Measurements from ENCODE around the gene ARHGEF28. TPM values are rescaled to one million over a fixed set of nuclear protein-coding genes. Genes with fewer than 3 reads are reported as not detected.

ARHGEF28 gene
- total RNA-seq (2021) = 0.24 and 0.57 TPM in 2 replicates
- long read RNA-seq, partial matches to known transcripts = 1 of 1 reads
- long read RNA-seq, other reads (novel, unspliced or antisense) = 0 of 1 reads

DNA sequence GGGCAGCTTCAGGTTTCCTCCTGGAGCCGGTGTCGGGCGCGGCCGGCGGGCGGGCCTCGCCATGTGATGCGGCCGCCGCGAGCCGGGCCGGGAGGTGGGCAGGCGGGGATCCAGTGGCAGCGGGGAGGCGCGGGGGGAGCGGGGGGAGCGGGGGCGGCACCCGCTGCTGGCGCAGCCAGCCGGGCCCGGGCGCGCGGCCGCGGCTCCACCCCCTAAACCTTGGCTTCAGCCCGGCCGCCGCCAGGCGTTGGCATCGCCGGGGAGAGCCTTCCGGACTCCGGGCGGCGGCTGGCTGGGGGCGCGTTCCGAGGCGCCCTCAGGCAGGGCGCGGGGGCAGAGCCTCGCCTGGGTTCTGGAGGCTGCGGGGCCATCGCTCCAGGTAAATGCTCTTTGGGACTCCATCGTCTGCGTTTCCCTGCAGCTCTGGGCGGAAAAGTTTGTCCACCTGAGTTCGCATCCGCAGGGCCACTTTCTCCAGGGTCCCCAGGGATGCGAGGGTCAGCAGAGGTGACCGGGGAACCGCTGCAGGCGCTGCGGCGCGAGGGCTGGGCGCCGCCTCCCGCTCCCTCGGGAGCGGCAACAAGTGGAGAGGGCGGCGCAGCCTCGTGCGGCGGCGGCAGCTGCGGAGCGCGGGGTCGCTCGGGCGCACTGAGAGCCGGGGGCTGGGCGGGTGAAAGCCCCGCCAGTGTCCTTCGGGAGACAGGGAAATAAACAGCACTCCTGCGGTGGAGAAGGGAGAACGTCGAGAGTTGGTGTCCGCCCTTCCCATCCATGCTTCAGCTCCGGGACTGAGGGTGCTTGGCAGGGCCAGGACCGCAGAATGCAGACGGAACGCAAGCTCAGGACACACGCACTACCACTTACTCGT lies at the start of gene ARHGEF28:
Gene ARHGEF28 (plus strand): TSS at position 253 of the 868 bp plus-strand sequence. CDS start 58,656 bp downstream, outside the sequence.
- H3K23me2 ChIP-seq (ENCODE audit: insufficient read length, low read depth, low read length, poor library complexity, severe bottlenecking) = peaks cover 7% of the 10 kb centered on the region
- H3K27ac ChIP-seq (ENCODE audit: insufficient read length, low read depth, low read length) = no peak within 1 kb of the TSS
- H3K27me3 Mint-ChIP-seq (ENCODE audit: low read depth) = peaks cover 59% of the 10 kb centered on the region
- no peak within 1 kb of the TSS for H2BK120ac ChIP-seq (ENCODE audit: low read depth, low read length, poor library complexity, severe bottlenecking)
- WGBS (ENCODE audit: extremely low coverage, insufficient read length, low lambda C conversion rate) = no CpG with 5 or more reads among the region's 92 CpGs
- no peak within 1 kb of the TSS for H4K91ac ChIP-seq (ENCODE audit: insufficient read length, low read depth, low read length)
- no peak within 1 kb of the TSS for H3K4ac ChIP-seq (ENCODE audit: low read depth, low read length)
- H3K79me2 ChIP-seq (ENCODE audit: insufficient read depth, low read length) = no peaks in the 10 kb centered on the region
- H2BK15ac ChIP-seq (ENCODE audit: low read depth, low read length) = no peak within 1 kb of the TSS
- no peak within 1 kb of the TSS for H3T11ph ChIP-seq (ENCODE audit: low read length)
- no peak within 1 kb of the TSS for H2BK12ac ChIP-seq (ENCODE audit: insufficient read length, low read depth, low read length)
- H3K9ac ChIP-seq (ENCODE audit: extremely low read depth, insufficient read length, low read length) = peak within 1 kb of the TSS; percentile 14
- peak within 1 kb of the TSS; percentile 67 for H3K4me2 ChIP-seq (ENCODE audit: insufficient read depth, insufficient read length, low read length)
- no peaks in the 10 kb centered on the region for H3K9me3 ChIP-seq (ENCODE audit: control insufficient read depth, low read depth, low read length)
- no peak within 1 kb of the TSS for H2BK20ac ChIP-seq (ENCODE audit: low read depth, low read length, poor library complexity, severe bottlenecking)
- H3K18ac ChIP-seq (ENCODE audit: insufficient read length, low read depth, low read length) = no peak within 1 kb of the TSS
- H4K8ac ChIP-seq (replicated peaks; ENCODE audit: insufficient read length, low read depth, low read length) = no peak within 1 kb of the TSS
- no peak within 1 kb of the TSS for H2AFZ ChIP-seq (ENCODE audit: low read length)
- no peaks in the 10 kb centered on the region for H3K9me3 Mint-ChIP-seq
- peak within 1 kb of the TSS; percentile 56 to 79 for H3K4me3 Mint-ChIP-seq
- peaks cover 13 to 24% of the 10 kb centered on the region in 2 experiments for H3K4me1 Mint-ChIP-seq
- no peak within 1 kb of the TSS for H3K56ac ChIP-seq (ENCODE audit: insufficient read length, low read depth, low read length)
- H2BK5ac ChIP-seq (ENCODE audit: insufficient read length, low read length) = no peak within 1 kb of the TSS
- peaks cover 10% of the 10 kb centered on the region; the same call in 1 of the 2 replicates for H3K27me3 ChIP-seq (ENCODE audit: insufficient read depth, low read length)
- H4K20me1 ChIP-seq (ENCODE audit: control insufficient read depth, insufficient read depth, insufficient read length) = no peaks in the 10 kb centered on the region
- peak within 1 kb of the TSS in 1 of 3 experiments; percentile 35; a peak in 1 of 7 replicates for H3K27ac Mint-ChIP-seq
- no peaks in the 10 kb centered on the region for H3K36me3 Mint-ChIP-seq (ENCODE audit: insufficient read depth in 1 of 3, low read depth in 3 of 3)
- no peak within 1 kb of the TSS for H2AK5ac ChIP-seq (ENCODE audit: insufficient read length, low read length)
- H3K23ac ChIP-seq (ENCODE audit: insufficient read length, low read depth, low read length) = no peak within 1 kb of the TSS
- H3K14ac ChIP-seq (ENCODE audit: insufficient read depth, low read length) = 0 out of 2 replicates have a peak within 1 kb of the TSS, but pooled peaks have one; percentile 12
- no peak for TF ChIP-seq CTCF (conservative IDR thresholded peaks at IDR 0.05)
- peak; percentile 66 for DNase-seq
- H3K4me1 ChIP-seq (ENCODE audit: insufficient read depth, low read length) = 0 out of 2 replicates have a peak, but pooled peaks cover 2% of the 10 kb centered on the region
- no peak within 1 kb of the TSS for H4K5ac ChIP-seq (ENCODE audit: insufficient read length, low read depth, low read length)
- no peaks in the 10 kb centered on the region for H3K79me1 ChIP-seq (ENCODE audit: insufficient read depth, low read depth, low read length, poor library complexity, severe bottlenecking)
